ENCODE results near the gene MAP3K20.

GRCh38 chr2:173184031-173185004 is 108.7 kb downstream of the MAP3K20 start:
- TF ChIP-seq CTCF (conservative IDR thresholded peaks at IDR 0.05 in 1 of 2, IDR thresholded peaks at IDR 0.05 in 1 of 2; ENCODE audit: extremely low read depth in 1 of 2, insufficient read depth in 1 of 2, low read depth in 1 of 2, low read length in 2 of 2) (no peak), EZH2 (IDR thresholded peaks at IDR 0.05; ENCODE audit: borderline replicate concordance, low read length) (no peak)
